ENCODE data around the gene PDE4B.
"Not testable (repeated sequence)": the region's sequence is repeated elsewhere in the genome, so short reads cannot be mapped to it uniquely, and the experiment has no call there.

PDE4B gene

GRCh38 chr1:65814752-65815151 is 22.1 kb downstream of the PDE4B start:
- DNase-seq (ENCODE audit: low spot score) = no peak

GRCh38 chr1:65817891-65818290 is 25.2 kb downstream of the PDE4B start:
- DNase-seq (ENCODE audit: low spot score) = no peak

- DNase-seq (ENCODE audit: low spot score) = no peak
Observed at GRCh38 chr1:65818966-65819365, 26.3 kb downstream of the PDE4B start.

- no peak for DNase-seq (ENCODE audit: low spot score)
Observed at GRCh38 chr1:65820983-65821382, 28.3 kb downstream of the PDE4B start.

- no peak for DNase-seq (ENCODE audit: low spot score)
Observed at GRCh38 chr1:65821386-65821785, 28.7 kb downstream of the PDE4B start.

- no peak for DNase-seq (ENCODE audit: low spot score)
Observed at GRCh38 chr1:65824103-65824502, 31.4 kb downstream of the PDE4B start.

- no peak for DNase-seq (ENCODE audit: low spot score)
Observed at GRCh38 chr1:65825741-65826140, 33.0 kb downstream of the PDE4B start.

- DNase-seq (ENCODE audit: low spot score) = no peak
Observed at GRCh38 chr1:65826782-65827181, 34.1 kb downstream of the PDE4B start.

- DNase-seq (ENCODE audit: low spot score) = no peak
Observed at GRCh38 chr1:65827346-65827745, 34.7 kb downstream of the PDE4B start.

GRCh38 chr1:65830306-65830705 is 37.6 kb downstream of the PDE4B start:
- DNase-seq (ENCODE audit: low spot score) = no peak

GRCh38 chr1:65832296-65832695 is 39.6 kb downstream of the PDE4B start:
- no peak for DNase-seq (ENCODE audit: low spot score)

GRCh38 chr1:65836686-65837085 is 44.0 kb downstream of the PDE4B start:
- DNase-seq (ENCODE audit: low spot score) = no peak

- no peak for DNase-seq (ENCODE audit: low spot score)
Observed at GRCh38 chr1:65840683-65841082, 48.0 kb downstream of the PDE4B start.

- no peak for DNase-seq (ENCODE audit: low spot score)
Observed at GRCh38 chr1:65844296-65844695, 51.6 kb downstream of the PDE4B start.

GRCh38 chr1:65844821-65845534 is 52.3 kb downstream of the PDE4B start:
- DNase-seq (ENCODE audit: low spot score) = no peak

GRCh38 chr1:65845535-65846060 is 52.9 kb downstream of the PDE4B start:
- DNase-seq (ENCODE audit: low spot score) = no peak

GRCh38 chr1:65846866-65847265 is 54.2 kb downstream of the PDE4B start:
- no peak for DNase-seq (ENCODE audit: low spot score)

GRCh38 chr1:65850281-65850680 is 57.6 kb downstream of the PDE4B start:
- no peak for DNase-seq (ENCODE audit: low spot score)

GRCh38 chr1:65856591-65856990 is 63.9 kb downstream of the PDE4B start:
- not testable (repeated sequence) for DNase-seq (ENCODE audit: low spot score)

GRCh38 chr1:65866439-65866838 is 73.7 kb downstream of the PDE4B start:
- no peak for DNase-seq (ENCODE audit: low spot score)

GRCh38 chr1:65872301-65872700 is 79.6 kb downstream of the PDE4B start:
- DNase-seq (ENCODE audit: low spot score) = no peak

- not testable (repeated sequence) for DNase-seq (ENCODE audit: low spot score)
Observed at GRCh38 chr1:65878342-65878741, 85.6 kb downstream of the PDE4B start.

GRCh38 chr1:65880611-65881010 is 87.9 kb downstream of the PDE4B start:
- DNase-seq (ENCODE audit: low spot score) = no peak

GRCh38 chr1:65881067-65881594 is 88.4 kb downstream of the PDE4B start:
- no peak for DNase-seq (ENCODE audit: low spot score)

Data from CD4-positive, alpha-beta T cell treated with Interleukin-2 at 100 ng/mL for 4 hours (primary cell).